ENCODE measurements around the gene FBXO40. TPM values are rescaled to one million over a fixed set of nuclear protein-coding genes. Genes with fewer than 3 reads are reported as not detected.

FBXO40 gene
- total RNA-seq, 1 experiment from 2014 or later = not detected

GRCh38 chr3:121662742-121663141 is 69.6 kb downstream of the FBXO40 start:
- intact Hi-C loops (cut with micrococcal nuclease; ENCODE audit: unreplicated experiment) = no loop called here
- POLR2A ChIA-PET (ENCODE audit: low non-redundant PET) = interaction anchor here (0.6 kb wide), 1 partner anchor 8 kb away, joined by 5 read pairs; no protein-coding TSS in a partner anchor
- BruUV-seq (replicated peaks) = no TSS peak
- H3K36me3 ChIP-seq (ENCODE audit: insufficient read depth, low read length, poor library complexity, severe bottlenecking) = peaks cover 13% of the 10 kb centered on the region
- H3K9me3 ChIP-seq (ENCODE audit: low read depth, low read length, poor library complexity, severe bottlenecking) = no peaks in the 10 kb centered on the region
- H3K4me1 ChIP-seq (ENCODE audit: insufficient read depth, low read length, poor library complexity, severe bottlenecking) = peaks cover 25% of the 10 kb centered on the region
- CTCF ChIA-PET = no interaction called here
- no peak overlapping the region for H3K4me3 ChIP-seq (ENCODE audit: low read depth, low read length, poor library complexity, severe bottlenecking)
- DNase-seq (ENCODE audit: low spot score) = no peak
- TF ChIP-seq EZH2 (IDR thresholded peaks at IDR 0.05; ENCODE audit: borderline replicate concordance, low read depth, low read length, poor library complexity, severe bottlenecking) (no peak), CTCF (conservative IDR thresholded peaks at IDR 0.05; ENCODE audit: low read depth, low read length) (no peak)
- H3K27me3 ChIP-seq (replicated peaks; ENCODE audit: insufficient read depth, low read depth, low read length, poor library complexity) = no peaks in the 10 kb centered on the region
- no peak overlapping the region for H3K27ac ChIP-seq (ENCODE audit: low read depth, low read length, poor library complexity, severe bottlenecking)

GRCh38 chr3:121663171-121663847 is 70.1 kb downstream of the FBXO40 start:
- Histone ChIP-seq H3K36me3 (ENCODE audit: insufficient read depth, low read length, poor library complexity, severe bottlenecking) (peaks cover 12% of the 10 kb centered on the region), H3K27ac (ENCODE audit: low read depth, low read length, poor library complexity, severe bottlenecking) (no peak overlapping the region), H3K4me1 (ENCODE audit: insufficient read depth, low read length, poor library complexity, severe bottlenecking) (peaks cover 25% of the 10 kb centered on the region), H3K4me3 (ENCODE audit: low read depth, low read length, poor library complexity, severe bottlenecking) (no peak overlapping the region), H3K9me3 (ENCODE audit: low read depth, low read length, poor library complexity, severe bottlenecking) (no peaks in the 10 kb centered on the region), H3K27me3 (replicated peaks; ENCODE audit: insufficient read depth, low read depth, low read length, poor library complexity) (no peaks in the 10 kb centered on the region)
- no TSS peak for BruUV-seq (replicated peaks)
- intact Hi-C loops (cut with micrococcal nuclease; ENCODE audit: unreplicated experiment) = no loop called here
- no peak for DNase-seq (ENCODE audit: low spot score)
- TF ChIP-seq CTCF (conservative IDR thresholded peaks at IDR 0.05; ENCODE audit: low read depth, low read length) = no peak
- no peak for TF ChIP-seq EZH2 (IDR thresholded peaks at IDR 0.05; ENCODE audit: borderline replicate concordance, low read depth, low read length, poor library complexity, severe bottlenecking)
- POLR2A ChIA-PET (ENCODE audit: low non-redundant PET) = no interaction called here
- CTCF ChIA-PET = no interaction called here

DNA sequence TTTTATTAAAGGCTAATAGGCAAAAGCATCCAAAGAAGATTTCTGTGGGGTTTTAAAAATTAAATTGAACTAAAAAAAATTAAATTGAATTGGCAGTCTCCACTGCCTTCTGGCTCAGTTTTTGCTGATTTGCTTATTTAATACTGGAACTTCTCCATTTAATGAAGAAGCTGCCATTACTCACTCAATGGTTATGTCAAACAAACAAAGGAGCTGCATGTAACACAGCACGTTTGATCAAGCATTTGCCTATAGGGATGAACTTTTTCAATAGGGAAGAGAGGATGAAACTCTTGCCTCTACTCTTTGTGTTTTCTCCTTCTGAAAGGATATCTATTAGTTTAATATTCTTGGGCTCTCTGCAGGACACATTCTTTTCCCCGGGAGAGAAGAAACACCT is 72.3 kb downstream of the FBXO40 start:
- intact Hi-C loops (cut with micrococcal nuclease; ENCODE audit: unreplicated experiment) = no loop called here

More for the DNA sequence above, 72.3 kb downstream of the FBXO40 start:
- Histone ChIP-seq H3K9me3 (ENCODE audit: low read depth, low read length, poor library complexity, severe bottlenecking) (no peaks in the 10 kb centered on the region), H3K27me3 (replicated peaks; ENCODE audit: insufficient read depth, low read depth, low read length, poor library complexity) (no peaks in the 10 kb centered on the region), H3K36me3 (ENCODE audit: insufficient read depth, low read length, poor library complexity, severe bottlenecking) (peaks cover 9% of the 10 kb centered on the region), H3K4me1 (ENCODE audit: insufficient read depth, low read length, poor library complexity, severe bottlenecking) (peaks cover 10% of the 10 kb centered on the region), H3K4me3 (ENCODE audit: low read depth, low read length, poor library complexity, severe bottlenecking) (no peak overlapping the region), H3K27ac (ENCODE audit: low read depth, low read length, poor library complexity, severe bottlenecking) (no peak overlapping the region)
- no peak for DNase-seq (ENCODE audit: low spot score)
- TF ChIP-seq EZH2 (IDR thresholded peaks at IDR 0.05; ENCODE audit: borderline replicate concordance, low read depth, low read length, poor library complexity, severe bottlenecking) (no peak), CTCF (conservative IDR thresholded peaks at IDR 0.05; ENCODE audit: low read depth, low read length) (no peak)
- ChIA-PET CTCF (no interaction called here), POLR2A (ENCODE audit: low non-redundant PET) (no interaction called here)
- no TSS peak for BruUV-seq (replicated peaks)
